Inflammatory macrophage treated with lipopolysaccharide for 1 hour (primary cell): Measurements from ENCODE around the gene PRPF31.
"Not testable (repeated sequence)": the region's sequence is repeated elsewhere in the genome, so short reads cannot be mapped to it uniquely, and the experiment has no call there.

Source experiments
- DNase-seq, 2 donors: peaks; one replicate each; pipeline ENCODE4 v3.0.0-alpha.2; 2020 to 2022

Gene PRPF31

GRCh38 chr19:54168174-54168917 lies 52.8 kb downstream of the PRPF31 start:
- DNase-seq: peak; percentile 77 to 98

- no peak for DNase-seq
Measured at GRCh38 chr19:54169149-54169740, 53.7 kb downstream of the PRPF31 start.

- not testable (repeated sequence) for DNase-seq
Measured at GRCh38 chr19:54171736-54172431, 56.3 kb downstream of the PRPF31 start.

GRCh38 chr19:54172471-54173358 lies 57.2 kb downstream of the PRPF31 start, which contains the start of gene TMC4:
TSS of gene TMC4 (minus strand) at chr19:54173160. CDS start at chr19:54173117, 43 bp downstream.
- no peak for DNase-seq

GRCh38 chr19:54173359-54173699 lies 57.8 kb downstream of the PRPF31 start:
- DNase-seq: no peak

- DNase-seq: no peak
Measured at GRCh38 chr19:54173951-54174834, 58.6 kb downstream of the PRPF31 start.

GRCh38 chr19:54178581-54179261 lies 63.2 kb downstream of the PRPF31 start:
- DNase-seq: peak in 1 of 2 donors; percentile 18

DNA sequence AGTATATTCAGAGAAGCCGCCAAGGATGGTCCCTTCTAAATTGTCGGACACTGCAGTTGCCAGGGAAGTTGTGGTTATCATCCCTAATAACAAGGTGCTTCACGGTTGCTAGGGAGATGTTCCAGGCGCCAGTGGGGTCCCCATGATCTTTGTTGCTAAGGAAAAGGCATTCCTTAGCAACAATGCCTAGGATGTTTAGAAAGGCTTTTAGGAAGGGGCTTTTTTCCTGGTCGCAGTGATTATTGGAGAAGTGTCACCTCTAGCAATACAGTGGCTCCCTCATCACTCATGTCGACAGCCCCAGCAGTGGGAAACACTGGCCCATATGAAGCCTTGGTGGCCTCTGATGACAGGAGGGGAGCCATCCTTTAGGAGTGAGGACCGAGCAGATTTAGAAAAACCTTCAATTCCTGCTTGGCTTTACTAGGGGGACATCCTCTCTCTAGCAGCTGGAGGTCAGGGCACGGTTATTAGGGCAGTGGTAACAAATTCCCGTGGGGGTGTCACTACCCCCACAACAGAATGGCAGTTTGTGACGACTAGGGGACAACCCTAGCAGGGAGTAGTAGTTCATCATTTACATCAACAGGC lies 63.8 kb downstream of the PRPF31 start:
- no peak for DNase-seq

DNA sequence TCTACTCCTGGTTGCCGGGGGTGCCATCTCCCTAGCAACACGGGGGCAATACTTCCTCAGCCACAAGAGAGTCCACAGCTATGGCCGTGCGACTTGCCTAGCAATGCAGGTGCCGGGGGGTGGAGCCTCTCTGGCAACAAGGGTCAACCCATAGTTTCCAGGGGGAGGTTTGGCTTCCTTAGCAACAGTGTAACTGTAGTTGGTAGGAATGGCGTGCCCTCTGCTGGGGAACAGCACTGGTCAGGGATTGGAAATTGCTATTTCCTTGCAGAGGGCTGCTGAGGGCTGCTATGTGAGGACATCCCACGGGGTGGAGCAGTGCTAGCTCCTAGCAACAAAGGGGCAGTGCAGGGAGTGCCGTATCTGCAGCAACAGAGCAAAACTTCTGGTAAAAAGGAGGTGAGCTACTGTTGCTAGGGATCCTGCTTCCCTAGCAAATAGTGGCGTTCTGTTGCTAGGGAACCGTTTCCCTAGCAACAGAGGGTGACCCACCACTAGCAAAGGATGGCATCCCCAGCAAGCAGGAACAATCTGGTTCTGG lies 64.4 kb downstream of the PRPF31 start:
- no peak for DNase-seq

DNA sequence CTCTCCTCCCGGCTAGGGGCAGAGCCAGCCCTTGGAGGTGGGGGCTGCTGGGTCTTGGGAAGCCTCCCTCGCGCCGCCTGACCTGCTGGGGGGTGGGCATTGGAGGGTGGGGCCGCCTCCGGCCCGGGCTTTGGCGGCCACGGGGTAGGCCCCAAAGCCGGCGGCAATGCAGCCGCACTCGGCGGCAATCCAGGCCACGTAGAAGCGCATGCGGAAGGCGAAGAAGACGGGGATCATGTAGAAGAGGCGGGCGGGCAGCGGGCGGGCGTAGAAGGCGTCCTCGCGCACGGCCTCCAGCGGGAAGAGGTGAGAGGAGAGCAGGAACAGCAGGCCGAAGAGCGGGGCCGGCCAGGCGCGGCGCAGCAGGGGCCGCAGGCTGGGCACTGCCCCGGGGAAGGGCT lies 65.1 kb downstream of the PRPF31 start:
- no peak for DNase-seq
